HG02642 (cell line): ENCODE data around the gene TRANK1.
"Not testable (repeated sequence)": the region's sequence is repeated elsewhere in the genome, so short reads cannot be mapped to it uniquely, and the experiment has no call there.

Source experiments
- ATAC-seq: cut with Tn5 transposase; IDR thresholded peaks from one replicate; pipeline ENCODE4 v1.9.1; 2021; ENCODE audit warnings: mild to moderate bottlenecking; ENCODE audit not compliant: unreplicated experiment, poor library complexity

Gene TRANK1

GRCh38 chr3:36957862-36958686, 13.2 kb upstream of the TRANK1 start:
- ATAC-seq, result no peak

- ATAC-seq, result no peak
Observed at GRCh38 chr3:36957063-36957462, 12.2 kb upstream of the TRANK1 start.

GRCh38 chr3:36956155-36956554, 11.3 kb upstream of the TRANK1 start:
- ATAC-seq, result no peak

GRCh38 chr3:36954452-36955134, 9.7 kb upstream of the TRANK1 start:
- ATAC-seq, result no peak

- not testable (repeated sequence) for ATAC-seq
Observed at GRCh38 chr3:36947814-36948213, 3.0 kb upstream of the TRANK1 start.

GRCh38 chr3:36945333-36945980, 603 bp upstream of the TRANK1 start:
- no peak for ATAC-seq

GRCh38 chr3:36944012-36944640, 728 bp downstream of the TRANK1 start:
- peak; percentile 65 for ATAC-seq

GRCh38 chr3:36943601-36944000, 1.3 kb downstream of the TRANK1 start:
- no peak for ATAC-seq

- no peak for ATAC-seq
Observed at GRCh38 chr3:36942638-36943248, 2.1 kb downstream of the TRANK1 start.

GRCh38 chr3:36941658-36942057, 3.2 kb downstream of the TRANK1 start:
- ATAC-seq, result no peak

- ATAC-seq, result no peak
Observed at GRCh38 chr3:36941162-36941561, 3.7 kb downstream of the TRANK1 start.

GRCh38 chr3:36937492-36937891, 7.4 kb downstream of the TRANK1 start:
- ATAC-seq, result no peak

GRCh38 chr3:36933540-36934296, 11.1 kb downstream of the TRANK1 start:
- ATAC-seq, result no peak

- ATAC-seq, result not testable (repeated sequence)
Observed at GRCh38 chr3:36931424-36931823, 13.4 kb downstream of the TRANK1 start.

GRCh38 chr3:36928220-36928619, 16.6 kb downstream of the TRANK1 start:
- no peak for ATAC-seq

- no peak for ATAC-seq
Observed at GRCh38 chr3:36926292-36926897, 18.5 kb downstream of the TRANK1 start.

- ATAC-seq, result no peak
Observed at GRCh38 chr3:36924744-36925521, 19.9 kb downstream of the TRANK1 start.

- no peak for ATAC-seq
Observed at GRCh38 chr3:36923981-36924743, 20.7 kb downstream of the TRANK1 start.
